A673 (cell line): Measurements from ENCODE around the gene NOTCH3. TPM values are rescaled to one million over a fixed set of nuclear protein-coding genes. Genes with fewer than 3 reads are reported as not detected.

Experiments
- BruUV-seq: library from RNA; stranded (reverse); fragments of 400-500 nt; replicated peaks from 2 replicates; lab custom pipeline; 2021; lab: Mats Ljungman, UMichigan
- CTCF ChIA-PET: fragments of 300-600 bp; sonication (Branson Sonifier 250); formaldehyde crosslinking; loops from one replicate; lab custom pipeline; 2022; ENCODE audit warnings: antibody characterized with exemption; lab: Charles Lee
- POLR2A ChIA-PET: fragments of 300-600 bp; sonication (Branson Sonifier 250); formaldehyde crosslinking; loops from one replicate; lab custom pipeline; 2022; ENCODE audit warnings: antibody characterized with exemption; ENCODE audit not compliant: low non-redundant PET; lab: Charles Lee
- DNase-seq: peaks from one replicate; pipeline ENCODE4 v3.0.0-alpha.2; 2015; ENCODE audit warnings: low spot score
- H3K27ac ChIP-seq: fragments of 200-600 bp; sonication (generic); 2 replicates; pipeline ENCODE4 v1.5.1; 2016; ENCODE audit warnings: mixed run types, low read depth, mild to moderate bottlenecking, mixed read lengths, antibody characterized with exemption, low read length; ENCODE audit not compliant: poor library complexity, severe bottlenecking
- H3K27me3 ChIP-seq: fragments of 200-600 bp; sonication (generic); replicated peaks from 2 replicates; pipeline ENCODE4 v1.6.1; 2017; ENCODE audit warnings: mixed run types, low read depth, mild to moderate bottlenecking, mixed read lengths, antibody characterized with exemption, low read length; ENCODE audit not compliant: insufficient read depth, poor library complexity
- H3K36me3 ChIP-seq: fragments of 200-600 bp; sonication (generic); 2 replicates; pipeline ENCODE4 v1.6.1; 2016; ENCODE audit warnings: mixed run types, mild to moderate bottlenecking, mixed read lengths, antibody characterized with exemption, low read length; ENCODE audit not compliant: insufficient read depth, poor library complexity, severe bottlenecking
- H3K4me1 ChIP-seq: fragments of 200-600 bp; sonication (generic); 2 replicates; pipeline ENCODE4 v1.6.1; 2017; ENCODE audit warnings: mixed run types, mild to moderate bottlenecking, mixed read lengths, antibody characterized with exemption, low read length; ENCODE audit not compliant: insufficient read depth, poor library complexity, severe bottlenecking
- H3K4me3 ChIP-seq: fragments of 200-600 bp; sonication (generic); 2 replicates; pipeline ENCODE4 v1.5.1; 2016; ENCODE audit warnings: low read depth, mixed run types, mild to moderate bottlenecking, mixed read lengths, low read length; ENCODE audit not compliant: poor library complexity, severe bottlenecking
- H3K9me3 ChIP-seq: fragments of 200-600 bp; sonication (generic); 2 replicates; pipeline ENCODE4 v1.6.1; 2016; ENCODE audit warnings: mixed run types, low read depth, mild to moderate bottlenecking, mixed read lengths, antibody characterized with exemption, low read length; ENCODE audit not compliant: poor library complexity, severe bottlenecking
- EZH2 ChIP-seq: fragments of 200-600 bp; sonication (generic); IDR thresholded peaks from 2 replicates; pipeline ENCODE4 v1.6.1; 2017; ENCODE audit warnings: borderline replicate concordance, low read depth, mild to moderate bottlenecking, mixed read lengths, antibody characterized with exemption, low read length; ENCODE audit not compliant: poor library complexity, severe bottlenecking
- intact Hi-C: fragments of 100-400 bp; cut with micrococcal nuclease; formaldehyde crosslinking; loops from one replicate; pipeline ENCODE4 v1.10.0; 2022; ENCODE audit not compliant: unreplicated experiment
- total RNA-seq: library from RNA; stranded (reverse); gene quantifications from 2 replicates; pipeline ENCODE4 v1.2.3, GENCODE V29; 2021
- TF ChIP-seq, protein P1 (sequence below): fragments of 300-800, 200-600 bp; sonication (generic); conservative IDR thresholded peaks from 2 replicates; pipeline ENCODE4 v1.5.1; 2017; ENCODE audit warnings: low read depth, mild to moderate bottlenecking, antibody characterized with exemption, low read length, moderate library complexity, mixed read lengths

Gene NOTCH3
- total RNA-seq, 1 experiment from 2014 or later: 19.7 TPM

DNA sequence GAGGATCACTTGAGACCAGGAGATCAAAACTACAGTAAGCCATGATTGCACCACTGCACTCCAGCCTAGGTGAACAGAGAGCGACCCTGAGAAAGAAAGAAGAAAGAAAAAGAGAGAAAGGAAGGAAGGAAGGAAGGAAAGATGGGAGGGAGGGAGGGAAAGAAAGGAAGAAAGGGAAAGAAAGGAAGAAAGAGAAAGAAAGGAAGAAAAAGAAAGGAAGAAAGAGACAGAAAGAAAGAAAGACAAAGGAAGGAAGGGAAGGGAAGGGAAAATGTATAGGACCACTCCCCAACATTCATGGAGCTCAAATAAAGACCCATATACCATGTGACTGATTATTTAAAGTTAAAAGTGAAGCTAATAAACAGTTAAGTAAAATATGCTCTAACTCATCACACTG is 53.7 kb downstream of the NOTCH3 start:
- no peaks in the 10 kb centered on the region for H3K36me3 ChIP-seq
- POLR2A ChIA-PET: no interaction called here
- no TSS peak for BruUV-seq
- no peak overlapping the region for H3K27ac ChIP-seq
- intact Hi-C loops: no loop called here
- CTCF ChIA-PET: no interaction called here
- H3K27me3 ChIP-seq: peaks cover 3% of the 10 kb centered on the region
- no peak for TF ChIP-seq EZH2
- TF ChIP-seq, protein P1, sequence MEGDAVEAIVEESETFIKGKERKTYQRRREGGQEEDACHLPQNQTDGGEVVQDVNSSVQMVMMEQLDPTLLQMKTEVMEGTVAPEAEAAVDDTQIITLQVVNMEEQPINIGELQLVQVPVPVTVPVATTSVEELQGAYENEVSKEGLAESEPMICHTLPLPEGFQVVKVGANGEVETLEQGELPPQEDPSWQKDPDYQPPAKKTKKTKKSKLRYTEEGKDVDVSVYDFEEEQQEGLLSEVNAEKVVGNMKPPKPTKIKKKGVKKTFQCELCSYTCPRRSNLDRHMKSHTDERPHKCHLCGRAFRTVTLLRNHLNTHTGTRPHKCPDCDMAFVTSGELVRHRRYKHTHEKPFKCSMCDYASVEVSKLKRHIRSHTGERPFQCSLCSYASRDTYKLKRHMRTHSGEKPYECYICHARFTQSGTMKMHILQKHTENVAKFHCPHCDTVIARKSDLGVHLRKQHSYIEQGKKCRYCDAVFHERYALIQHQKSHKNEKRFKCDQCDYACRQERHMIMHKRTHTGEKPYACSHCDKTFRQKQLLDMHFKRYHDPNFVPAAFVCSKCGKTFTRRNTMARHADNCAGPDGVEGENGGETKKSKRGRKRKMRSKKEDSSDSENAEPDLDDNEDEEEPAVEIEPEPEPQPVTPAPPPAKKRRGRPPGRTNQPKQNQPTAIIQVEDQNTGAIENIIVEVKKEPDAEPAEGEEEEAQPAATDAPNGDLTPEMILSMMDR: no peak
- no peak overlapping the region for H3K4me3 ChIP-seq
- H3K4me1 ChIP-seq: no peaks in the 10 kb centered on the region
- H3K9me3 ChIP-seq: no peaks in the 10 kb centered on the region
- no peak for DNase-seq

DNA sequence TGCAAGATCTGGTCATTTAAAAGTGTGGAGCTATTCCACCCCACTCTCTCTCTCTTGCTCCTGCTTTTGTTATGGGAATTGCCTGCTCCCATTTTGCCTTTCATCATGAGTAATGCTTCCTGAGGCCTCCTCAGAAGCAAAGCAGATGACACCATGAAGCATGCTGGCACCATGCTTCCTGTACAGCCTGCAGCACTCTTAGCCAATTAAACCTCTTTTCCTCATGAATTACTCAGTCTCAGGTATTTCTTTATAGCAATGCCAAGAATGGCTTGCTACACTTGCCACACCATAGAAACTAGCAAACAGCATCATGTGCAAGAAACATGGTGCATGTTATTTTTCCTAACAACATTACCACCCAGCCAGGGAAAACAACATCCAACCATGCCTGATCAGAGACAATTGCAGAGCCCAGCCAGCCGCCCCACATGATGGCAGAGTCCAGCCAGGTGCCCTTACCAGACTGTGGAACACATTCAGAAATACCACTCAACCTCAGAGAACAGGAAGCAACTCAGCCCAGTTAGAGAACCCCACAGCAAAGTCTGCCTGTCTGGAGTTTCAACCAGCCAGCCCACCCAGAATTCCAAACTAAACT is 56.6 kb downstream of the NOTCH3 start:
- Histone ChIP-seq H3K27me3 (peaks cover 3% of the 10 kb centered on the region), H3K27ac (no peak overlapping the region), H3K4me1 (no peaks in the 10 kb centered on the region), H3K9me3 (peaks cover 3% of the 10 kb centered on the region), H3K36me3 (no peaks in the 10 kb centered on the region), H3K4me3 (no peak overlapping the region)
- no peak for TF ChIP-seq EZH2
- TF ChIP-seq, protein P1: no peak
- ChIA-PET CTCF (no interaction called here), POLR2A (no interaction called here)
- intact Hi-C loops: no loop called here
- no peak for DNase-seq
- no TSS peak for BruUV-seq

DNA sequence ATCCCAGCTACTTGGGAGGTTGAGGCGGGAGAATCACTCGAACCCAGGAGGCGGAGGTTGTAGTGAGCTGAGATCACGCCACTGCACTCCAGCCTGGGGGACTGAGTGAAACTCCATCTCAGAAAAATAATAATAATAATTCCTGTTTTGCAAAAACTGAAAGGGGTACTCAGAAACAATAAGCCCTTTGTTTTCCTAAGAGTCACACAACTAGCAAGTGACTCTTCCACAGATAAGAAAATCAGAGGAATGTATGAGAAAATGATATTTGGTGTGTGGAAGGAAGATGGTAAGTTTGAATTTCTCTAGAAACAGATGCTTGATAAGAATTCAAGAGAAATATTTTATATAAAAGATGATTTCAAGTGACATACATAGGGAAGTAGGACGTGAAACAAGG is 58.5 kb downstream of the NOTCH3 start:
- ChIA-PET CTCF (no interaction called here), POLR2A (no interaction called here)
- H3K36me3 ChIP-seq: no peaks in the 10 kb centered on the region
- TF ChIP-seq, protein P1: no peak
- TF ChIP-seq EZH2: no peak
- H3K9me3 ChIP-seq: peaks cover 5% of the 10 kb centered on the region
- no TSS peak for BruUV-seq
- no peak for DNase-seq
- intact Hi-C loops: no loop called here
- no peak overlapping the region for H3K4me3 ChIP-seq
- no peaks in the 10 kb centered on the region for H3K27me3 ChIP-seq
- no peak overlapping the region for H3K27ac ChIP-seq
- H3K4me1 ChIP-seq: no peaks in the 10 kb centered on the region
